NCI-H774 (cell line): ENCODE results near the gene EPHA6.
A peak's percentile ranks its signal among the peaks of the same experiment; 100 is the strongest.
"Not testable (repeated sequence)": the region's sequence is repeated elsewhere in the genome, so short reads cannot be mapped to it uniquely, and the experiment has no call there.

ENCODE experiments used
- DNase-seq: peaks from one replicate; lab custom pipeline; 2025; lab: John Stamatoyannopoulos, UW

EPHA6 gene

GRCh38 chr3:97464035-97464434 is 649.6 kb downstream of the EPHA6 start:
- DNase-seq, result no peak

GRCh38 chr3:97470481-97470880 is 656.1 kb downstream of the EPHA6 start:
- DNase-seq, result no peak

DNA sequence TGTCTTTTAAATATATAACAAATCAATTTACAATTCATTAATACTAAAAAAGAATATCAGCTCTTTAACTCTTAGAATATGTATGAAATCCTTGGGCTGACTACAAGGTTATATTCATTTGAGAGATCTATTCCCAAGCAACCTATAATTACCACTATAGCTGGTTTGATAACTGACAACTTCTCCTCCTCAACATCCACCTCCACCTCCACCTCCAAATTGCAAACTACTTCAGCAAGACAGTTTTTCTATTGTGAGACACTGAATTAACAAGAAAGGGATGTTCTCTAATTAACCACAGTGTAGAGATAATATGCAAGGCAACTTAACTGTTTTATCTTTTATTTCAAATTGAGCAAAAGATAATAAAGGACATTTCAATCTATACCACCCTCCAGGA is 665.3 kb downstream of the EPHA6 start:
- DNase-seq, result no peak

DNA sequence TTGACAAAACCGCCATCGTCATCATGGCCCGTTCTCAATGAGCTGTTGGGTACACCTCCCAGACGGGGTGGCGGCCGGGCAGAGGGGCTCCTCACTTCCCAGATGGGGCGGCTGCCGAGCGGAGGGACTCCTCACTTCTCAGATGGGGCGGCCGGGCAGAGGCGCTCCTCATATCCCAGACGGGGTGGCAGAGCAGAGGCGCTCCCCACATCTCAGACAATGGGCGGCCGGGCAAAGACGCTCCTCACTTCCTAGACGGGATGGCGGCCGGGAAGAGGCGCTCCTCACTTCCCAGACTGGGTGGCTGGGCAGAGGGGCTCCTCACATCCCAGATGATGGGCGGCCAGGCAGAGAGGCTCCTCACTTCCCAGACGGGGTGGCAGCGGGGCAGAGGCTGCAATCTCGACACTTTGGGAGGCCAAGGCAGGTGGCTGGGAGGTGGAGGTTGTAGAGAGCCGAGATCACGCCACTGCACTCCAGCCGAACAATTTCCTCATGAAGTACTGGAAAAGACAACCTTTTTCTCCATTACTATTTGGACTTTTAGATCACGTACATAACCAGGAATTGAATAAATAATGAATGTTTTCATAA is 666.4 kb downstream of the EPHA6 start:
- DNase-seq, result not testable (repeated sequence)

- DNase-seq, result no peak
These were observed 667.0 kb downstream of the EPHA6 start for GRCh38 chr3:97481416-97481815.

DNA sequence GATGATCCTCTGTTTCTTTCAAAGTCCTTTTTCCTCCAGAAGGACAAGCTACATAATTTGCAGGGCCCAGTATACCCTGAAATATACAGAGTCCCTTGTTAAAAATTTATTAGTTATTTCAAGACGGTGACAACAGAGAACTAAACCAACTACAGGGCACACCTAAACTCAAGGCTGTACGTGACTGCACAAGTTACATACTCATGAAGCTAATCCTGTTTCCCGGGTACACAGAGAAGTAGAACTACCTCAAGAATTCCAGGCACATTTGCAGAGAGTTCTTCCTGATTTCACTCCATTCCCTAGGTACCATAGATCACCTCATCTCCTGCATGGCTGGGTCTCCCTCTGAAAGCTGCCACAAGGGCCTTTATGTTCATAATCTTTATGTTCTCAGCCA is 670.8 kb downstream of the EPHA6 start:
- no peak for DNase-seq

DNA sequence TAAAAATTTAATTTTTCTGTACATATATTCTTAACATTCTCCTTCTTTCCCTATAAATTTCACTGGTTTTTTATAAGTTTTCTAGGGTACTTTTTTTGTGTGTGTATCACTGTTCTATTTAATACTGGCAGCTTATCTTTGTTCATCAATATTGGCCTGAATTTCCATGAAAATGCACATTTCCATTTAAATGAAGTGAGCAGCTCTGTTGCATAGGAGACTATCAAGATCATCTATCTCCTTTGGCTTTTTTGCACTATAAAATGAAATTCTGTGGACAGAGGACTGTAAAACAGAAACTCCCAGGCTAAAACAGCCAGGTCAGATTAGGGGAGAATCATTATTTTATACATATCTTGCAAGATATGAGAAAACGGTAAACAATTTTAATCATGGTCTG is 673.2 kb downstream of the EPHA6 start:
- no peak for DNase-seq

GRCh38 chr3:97488741-97489140 is 674.3 kb downstream of the EPHA6 start:
- DNase-seq, result no peak

GRCh38 chr3:97495896-97496295 is 681.5 kb downstream of the EPHA6 start:
- DNase-seq, result no peak

GRCh38 chr3:97497138-97497537 is 682.7 kb downstream of the EPHA6 start:
- DNase-seq, result no peak

DNA sequence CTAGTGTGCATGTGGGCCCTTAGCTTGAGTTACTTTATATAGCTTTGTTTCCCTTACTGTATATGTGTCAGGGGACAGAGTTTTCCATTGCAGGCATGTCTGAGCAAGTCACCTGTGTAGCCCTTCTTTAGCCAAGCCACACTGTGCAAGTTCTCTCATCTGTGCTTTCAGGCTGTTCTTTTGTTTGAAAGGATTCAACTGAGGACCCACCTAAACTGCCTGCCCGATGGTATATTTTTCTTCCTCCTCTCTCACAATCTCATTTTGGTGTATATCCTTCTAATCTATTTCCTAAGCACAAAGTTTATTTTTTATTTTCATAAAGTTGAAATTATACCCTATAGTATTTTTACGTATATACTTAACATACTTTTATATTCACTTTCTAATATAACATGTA is 690.1 kb downstream of the EPHA6 start:
- DNase-seq, result no peak

GRCh38 chr3:97510795-97511194 is 696.4 kb downstream of the EPHA6 start:
- no peak for DNase-seq

GRCh38 chr3:97515076-97515475 is 700.7 kb downstream of the EPHA6 start:
- DNase-seq, result no peak

DNA sequence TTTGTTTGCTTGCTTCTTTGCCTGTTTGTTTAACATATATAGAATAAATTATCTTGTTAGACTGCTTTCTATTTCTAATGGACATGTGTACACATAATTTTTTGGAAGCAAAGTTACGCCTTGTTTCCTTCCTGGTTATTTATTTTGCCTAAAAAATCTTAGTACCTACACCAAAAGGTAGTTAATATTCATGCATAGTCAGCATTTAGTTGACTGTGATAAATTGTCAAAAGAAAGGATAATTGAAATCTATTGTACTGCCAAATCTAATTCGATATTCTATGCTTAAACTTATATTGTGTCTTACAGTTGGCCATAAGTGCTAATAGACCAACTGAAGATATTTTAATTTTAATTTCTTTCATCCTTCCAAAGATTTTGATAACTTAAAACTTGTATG is 716.3 kb downstream of the EPHA6 start:
- no peak for DNase-seq

DNA sequence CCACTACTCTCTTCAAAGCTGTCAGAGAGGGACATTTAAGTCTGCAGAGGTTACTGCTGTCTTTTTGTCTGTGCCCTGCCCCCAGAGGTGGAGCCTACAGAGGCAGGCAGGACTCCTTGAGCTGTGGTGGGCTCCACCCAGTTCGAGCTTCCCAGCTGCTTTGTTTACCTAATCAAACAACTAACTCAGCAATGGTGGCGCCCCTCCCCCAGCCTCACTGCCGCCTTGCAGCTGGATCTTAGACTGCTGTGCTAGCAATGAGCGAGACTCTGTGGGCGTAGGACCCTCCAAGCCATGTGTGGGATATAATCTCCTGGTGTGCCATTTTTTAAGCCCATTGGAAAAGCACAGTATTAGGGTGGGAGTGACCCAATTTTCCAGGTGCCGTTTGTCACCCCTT is 733.2 kb downstream of the EPHA6 start:
- DNase-seq, result not testable (repeated sequence)

GRCh38 chr3:97550408-97550807 is 736.0 kb downstream of the EPHA6 start:
- DNase-seq, result no peak

DNA sequence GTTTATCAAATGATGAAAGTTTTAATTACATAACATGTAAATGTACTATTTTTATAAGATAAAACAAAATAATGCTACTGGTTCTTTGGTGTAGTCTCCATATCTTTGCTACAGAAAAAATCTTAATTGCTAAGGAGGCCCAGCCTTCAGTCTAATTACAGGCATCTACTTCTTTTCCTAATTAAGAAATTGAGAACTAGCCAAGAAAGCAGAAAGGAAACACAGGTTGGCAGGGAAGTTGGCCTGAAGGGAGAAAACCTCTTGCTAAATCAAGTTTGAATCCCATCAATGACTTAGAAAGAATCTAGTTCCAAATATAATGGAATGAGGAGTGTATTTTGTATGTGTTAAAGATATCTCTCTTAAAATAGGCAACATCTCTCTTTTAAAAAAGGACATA is 737.8 kb downstream of the EPHA6 start:
- no peak for DNase-seq

DNA sequence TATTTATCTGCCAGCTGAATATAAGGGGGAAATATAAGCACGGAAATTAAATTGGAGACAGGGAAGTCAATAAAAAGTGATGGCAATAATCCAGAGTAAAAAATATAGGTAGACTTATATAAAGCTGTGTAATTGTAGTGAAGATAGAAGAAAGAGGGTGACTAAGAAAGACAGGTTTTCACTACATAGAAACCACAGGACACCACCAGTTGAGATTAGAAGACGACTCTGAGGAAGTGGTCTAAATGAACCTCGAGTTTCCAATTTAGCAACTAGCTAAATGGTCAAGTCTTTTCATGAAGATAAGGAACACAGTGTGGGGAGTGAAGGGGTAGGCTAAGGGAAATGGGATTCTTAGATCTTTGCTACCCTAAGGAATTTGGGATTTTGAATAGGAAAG is 761.3 kb downstream of the EPHA6 start:
- no peak for DNase-seq

DNA sequence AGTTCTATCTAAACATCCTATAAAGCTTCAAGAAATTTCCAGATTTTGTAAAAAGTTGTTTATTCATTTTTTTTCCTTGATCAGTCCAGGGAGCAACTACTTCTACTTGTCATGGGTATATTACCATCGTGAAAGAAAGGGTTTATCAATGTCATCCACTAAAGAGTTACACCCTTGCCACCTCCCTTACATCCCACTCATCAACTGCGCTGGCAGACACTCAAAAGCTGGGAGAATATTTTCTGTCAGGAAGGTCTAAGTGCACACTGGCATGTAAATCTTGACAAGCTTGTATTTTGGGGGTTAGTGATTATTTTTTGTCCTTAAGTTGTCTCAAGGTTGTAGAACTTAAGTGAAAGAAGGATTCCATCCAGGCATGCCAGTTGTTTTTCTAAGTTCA is 761.8 kb downstream of the EPHA6 start:
- no peak for DNase-seq

GRCh38 chr3:97579365-97579764 is 765.0 kb downstream of the EPHA6 start:
- peak; percentile 81 for DNase-seq

- DNase-seq, result no peak
These were observed 796.2 kb downstream of the EPHA6 start for GRCh38 chr3:97610626-97611025.

DNA sequence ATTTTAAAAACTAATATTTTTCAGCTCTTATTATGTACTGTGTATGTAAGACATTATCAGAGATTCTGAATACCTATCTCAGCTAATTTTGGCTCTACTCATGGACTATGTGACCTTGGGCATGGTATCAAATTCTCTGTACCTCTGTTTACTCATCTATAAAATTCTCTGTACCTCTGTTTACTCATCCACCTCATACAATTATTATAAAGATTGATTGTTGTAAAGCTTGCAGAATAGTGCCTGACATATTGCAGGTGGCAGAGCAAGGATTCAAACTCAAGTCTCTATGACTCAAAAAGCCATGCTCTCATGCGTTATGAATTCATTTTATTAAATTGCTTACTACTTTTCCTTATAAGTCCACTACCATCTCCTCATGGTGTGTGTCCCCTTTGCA is 798.2 kb downstream of the EPHA6 start:
- DNase-seq, result peak; percentile 47

GRCh38 chr3:97613139-97613538 is 798.7 kb downstream of the EPHA6 start:
- DNase-seq, result no peak

DNA sequence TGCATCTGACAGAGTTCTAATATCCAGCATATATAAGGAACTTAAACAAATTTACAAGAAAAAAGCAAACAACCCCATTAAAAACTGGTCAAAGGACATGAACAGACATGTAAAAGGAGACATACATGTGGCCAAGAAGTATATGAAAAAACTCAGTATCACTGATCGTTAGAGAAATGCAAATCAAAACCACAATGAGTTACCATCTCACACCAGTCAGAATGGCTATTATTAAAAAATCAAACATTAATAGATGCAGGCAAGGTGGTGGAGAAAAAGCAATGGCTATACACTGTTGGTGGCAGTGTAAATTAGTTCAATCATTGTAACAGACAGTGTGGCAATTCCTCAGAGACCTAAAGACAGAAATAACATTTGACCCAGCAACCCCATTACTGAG is 806.1 kb downstream of the EPHA6 start:
- DNase-seq, result not testable (repeated sequence)

DNA sequence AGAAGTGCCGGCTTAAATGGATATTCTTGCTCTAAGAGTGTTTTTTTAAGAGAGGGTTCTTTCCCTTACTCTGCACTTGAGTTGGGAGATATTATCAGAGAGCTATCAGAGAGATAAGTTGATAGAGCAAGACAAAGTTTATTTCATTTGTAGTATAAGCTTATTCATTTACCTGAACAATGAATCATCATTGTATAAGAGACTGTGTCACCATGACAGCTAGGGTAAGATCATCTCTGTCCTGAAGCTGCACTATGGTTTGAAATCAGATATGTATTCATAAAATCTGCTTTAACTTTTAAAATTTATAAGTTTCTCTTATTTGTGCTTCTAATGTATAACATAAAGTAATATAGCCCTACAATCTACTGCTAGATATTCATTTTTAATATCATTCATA is 822.1 kb downstream of the EPHA6 start:
- no peak for DNase-seq
